Neuron (in vitro differentiated cells): Measurements from ENCODE around the gene CBFB.
A peak's percentile ranks its signal among the peaks of the same experiment; 100 is the strongest.

Experiments used
- H2AFZ ChIP-seq: one replicate; pipeline ENCODE4 v1.6.1; 2013; ENCODE audit warnings: low read depth, mild to moderate bottlenecking, inconsistent platforms, low read length, moderate library complexity
- H3K27me3 ChIP-seq: one replicate; pipeline ENCODE4 v1.6.1; 2013; ENCODE audit warnings: low read length; ENCODE audit not compliant: insufficient read depth
- H3K36me3 ChIP-seq: one replicate; pipeline ENCODE4 v1.6.1; 2013; ENCODE audit warnings: low read length; ENCODE audit not compliant: insufficient read depth
- H3K4me1 ChIP-seq: one replicate; pipeline ENCODE4 v1.6.1; 2013; ENCODE audit warnings: low read length; ENCODE audit not compliant: insufficient read depth
- H3K4me3 ChIP-seq: 2 replicates; pipeline ENCODE4 v1.5.1; 2013; ENCODE audit warnings: mild to moderate bottlenecking, low read length, moderate library complexity
- H3K9me3 ChIP-seq: one replicate; pipeline ENCODE4 v1.6.1; 2013; ENCODE audit warnings: low read length

Gene CBFB

GRCh38 chr16:67146523-67147357 is 117.8 kb downstream of the CBFB start:
- Histone ChIP-seq H3K4me1 (no peaks in the 10 kb centered on the region), H3K36me3 (peaks cover 70% of the 10 kb centered on the region), H3K9me3 (peaks cover 10% of the 10 kb centered on the region), H2AFZ (no peak overlapping the region), H3K4me3 (no peak overlapping the region), H3K27me3 (peaks cover 8% of the 10 kb centered on the region)

- H3K27me3 ChIP-seq: peaks cover 12% of the 10 kb centered on the region
- peaks cover 62% of the 10 kb centered on the region for H3K36me3 ChIP-seq
- peaks cover 10% of the 10 kb centered on the region for H3K9me3 ChIP-seq
- no peak overlapping the region for H3K4me3 ChIP-seq
- H3K4me1 ChIP-seq: no peaks in the 10 kb centered on the region
- H2AFZ ChIP-seq: no peak overlapping the region
Observed at GRCh38 chr16:67147437-67148140, 118.6 kb downstream of the CBFB start.

GRCh38 chr16:67148221-67148620 is 119.3 kb downstream of the CBFB start:
- H3K27me3 ChIP-seq: peaks cover 18% of the 10 kb centered on the region
- H3K9me3 ChIP-seq: peaks cover 10% of the 10 kb centered on the region
- H3K36me3 ChIP-seq: peaks cover 56% of the 10 kb centered on the region
- H3K4me3 ChIP-seq: no peak overlapping the region
- no peak overlapping the region for H2AFZ ChIP-seq
- no peaks in the 10 kb centered on the region for H3K4me1 ChIP-seq

- H2AFZ ChIP-seq: no peak overlapping the region
- H3K4me1 ChIP-seq: no peaks in the 10 kb centered on the region
- H3K4me3 ChIP-seq: no peak overlapping the region
- H3K27me3 ChIP-seq: peaks cover 20% of the 10 kb centered on the region
- H3K9me3 ChIP-seq: peaks cover 10% of the 10 kb centered on the region
- peaks cover 51% of the 10 kb centered on the region for H3K36me3 ChIP-seq
Observed at GRCh38 chr16:67148656-67149275, 119.8 kb downstream of the CBFB start.

GRCh38 chr16:67149276-67150046 is 120.5 kb downstream of the CBFB start:
- H3K4me3 ChIP-seq: no peak overlapping the region
- H3K36me3 ChIP-seq: peaks cover 45% of the 10 kb centered on the region
- H3K27me3 ChIP-seq: peaks cover 27% of the 10 kb centered on the region

GRCh38 chr16:67150047-67150832 is 121.3 kb downstream of the CBFB start:
- peaks cover 10% of the 10 kb centered on the region for H3K9me3 ChIP-seq
- H3K27me3 ChIP-seq: peaks cover 31% of the 10 kb centered on the region
- H3K4me3 ChIP-seq: peak overlapping the region; percentile 46
- H3K36me3 ChIP-seq: peaks cover 37% of the 10 kb centered on the region
- peak overlapping the region; percentile 58 for H2AFZ ChIP-seq
- peaks cover 2% of the 10 kb centered on the region for H3K4me1 ChIP-seq

More at GRCh38 chr16:67149276-67150046, 120.5 kb downstream of the CBFB start:
- Histone ChIP-seq H3K4me1 (no peaks in the 10 kb centered on the region), H3K9me3 (peaks cover 10% of the 10 kb centered on the region), H2AFZ (no peak overlapping the region)
